Measurements from ENCODE around the gene POU6F2.

- TF ChIP-seq EZH2phosphoT487 (IDR thresholded peaks at IDR 0.05; ENCODE audit: borderline replicate concordance, low read length) (no peak), CTCF (conservative IDR thresholded peaks at IDR 0.05; ENCODE audit: low read depth, low read length) (no peak)
These were observed 376.1 kb downstream of the POU6F2 start for GRCh38 chr7:39353615-39354376.

All from PC-3 (cell line).